DOHH2 (cell line): ENCODE results near the gene FSTL4.

Source experiments
- CTCF ChIP-seq: fragments of 200-600 bp; sonication (generic); IDR thresholded peaks from one replicate; pipeline ENCODE4 v1.5.1; 2014; ENCODE audit warnings: antibody characterized with exemption, mild to moderate bottlenecking, low read depth, low read length; ENCODE audit not compliant: poor library complexity, severe bottlenecking
- EZH2phosphoT487 ChIP-seq: fragments of 200-600 bp; sonication (generic); IDR thresholded peaks from 2 replicates; pipeline ENCODE4 v1.6.1; 2017; ENCODE audit warnings: borderline replicate concordance, mild to moderate bottlenecking, antibody characterized with exemption, low read length, moderate library complexity, mixed read lengths

DNA sequence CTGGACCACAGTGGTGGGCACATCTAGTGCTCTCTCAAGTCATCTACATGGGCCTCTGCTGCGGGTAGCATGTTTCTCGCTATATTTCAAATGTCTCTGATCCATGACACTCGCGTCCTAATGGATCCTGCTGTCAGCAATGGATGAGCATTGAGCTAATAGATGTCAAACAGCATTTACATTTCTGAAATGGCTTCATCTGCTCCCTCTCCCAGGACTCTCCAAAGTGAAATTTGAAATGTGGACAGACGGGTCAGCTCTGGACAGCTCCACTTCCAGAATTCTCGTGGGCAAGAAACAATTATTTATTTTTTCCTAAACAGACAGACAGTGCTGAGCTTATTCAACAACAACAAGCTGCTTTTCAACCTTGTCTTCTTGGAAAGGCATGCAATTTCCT, 58.1 kb downstream of the FSTL4 start:
- no peak for TF ChIP-seq CTCF
- TF ChIP-seq EZH2phosphoT487, result no peak
